NCI-H510A treated with DMSO at 0.1 percent for 48 hours (cell line): ENCODE measurements around the gene R3HDML.

Experiments used
- DNase-seq: peaks from one replicate; lab custom pipeline; 2025; lab: John Stamatoyannopoulos, UW

The R3HDML gene

GRCh38 chr20:44364068-44364467, 27.2 kb downstream of the R3HDML start:
- no peak for DNase-seq

GRCh38 chr20:44364780-44365179, 27.9 kb downstream of the R3HDML start:
- DNase-seq: no peak

GRCh38 chr20:44367746-44368145, 30.9 kb downstream of the R3HDML start:
- DNase-seq: no peak

- peak; percentile 59 for DNase-seq
Observed at GRCh38 chr20:44370639-44371218, 33.9 kb downstream of the R3HDML start.

GRCh38 chr20:44382641-44383040, 45.8 kb downstream of the R3HDML start:
- DNase-seq: no peak

- DNase-seq: peak; percentile 79
Observed at GRCh38 chr20:44384423-44385027, 47.7 kb downstream of the R3HDML start.

GRCh38 chr20:44388466-44389023, 51.7 kb downstream of the R3HDML start:
- DNase-seq: peak; percentile 73

- DNase-seq: no peak
Observed at GRCh38 chr20:44389871-44390270, 53.0 kb downstream of the R3HDML start.

GRCh38 chr20:44390280-44390679, 53.4 kb downstream of the R3HDML start:
- DNase-seq: no peak

- no peak for DNase-seq
Observed at GRCh38 chr20:44392088-44392775, 55.4 kb downstream of the R3HDML start.

GRCh38 chr20:44392776-44393607, 56.1 kb downstream of the R3HDML start:
- DNase-seq: no peak

- DNase-seq: no peak
Observed at GRCh38 chr20:44393608-44394451, 57.0 kb downstream of the R3HDML start.

GRCh38 chr20:44394452-44394701, 57.5 kb downstream of the R3HDML start:
- DNase-seq: no peak

- DNase-seq: no peak
Observed at GRCh38 chr20:44394702-44395460, 58.0 kb downstream of the R3HDML start.

- DNase-seq: no peak
Observed at GRCh38 chr20:44395461-44396340, 58.9 kb downstream of the R3HDML start.

GRCh38 chr20:44396369-44397130, 59.7 kb downstream of the R3HDML start:
- DNase-seq: no peak

- no peak for DNase-seq
Observed at GRCh38 chr20:44398335-44398734, 61.5 kb downstream of the R3HDML start.

GRCh38 chr20:44399446-44399845, 62.6 kb downstream of the R3HDML start:
- DNase-seq: no peak

GRCh38 chr20:44400671-44400969, 63.8 kb downstream of the R3HDML start:
- DNase-seq: no peak
